Measurements from ENCODE around the gene NPHP4. TPM values are rescaled to one million over a fixed set of nuclear protein-coding genes. Genes with fewer than 3 reads are reported as not detected.

Gene NPHP4
- total RNA-seq, 1 donor from 2014 or later = 4.0 TPM

GRCh38 chr1:5881526-5882222 is 110.6 kb downstream of the NPHP4 start:
- no peak for DNase-seq (ENCODE audit: low read depth, low spot score)

- no peak for DNase-seq (ENCODE audit: low read depth, low spot score)
Measured at GRCh38 chr1:5880630-5881405, 111.4 kb downstream of the NPHP4 start.

GRCh38 chr1:5879421-5879820 is 112.8 kb downstream of the NPHP4 start:
- no peak for DNase-seq (ENCODE audit: low read depth, low spot score)

GRCh38 chr1:5878971-5879370 is 113.3 kb downstream of the NPHP4 start:
- DNase-seq (ENCODE audit: low read depth, low spot score) = no peak

GRCh38 chr1:5877683-5878530 is 114.3 kb downstream of the NPHP4 start:
- DNase-seq (ENCODE audit: low read depth, low spot score) = no peak

GRCh38 chr1:5877001-5877400 is 115.2 kb downstream of the NPHP4 start:
- DNase-seq (ENCODE audit: low read depth, low spot score) = no peak

- DNase-seq (ENCODE audit: low read depth, low spot score) = no peak
Measured at GRCh38 chr1:5876094-5876650, 116.1 kb downstream of the NPHP4 start.

- DNase-seq (ENCODE audit: low read depth, low spot score) = no peak
Measured at GRCh38 chr1:5875345-5875910, 116.8 kb downstream of the NPHP4 start.

- no peak for DNase-seq (ENCODE audit: low read depth, low spot score)
Measured at GRCh38 chr1:5874416-5875110, 117.7 kb downstream of the NPHP4 start.

- DNase-seq (ENCODE audit: low read depth, low spot score) = no peak
Measured at GRCh38 chr1:5873556-5873955, 118.7 kb downstream of the NPHP4 start.

GRCh38 chr1:5872886-5873285 is 119.3 kb downstream of the NPHP4 start:
- no peak for DNase-seq (ENCODE audit: low read depth, low spot score)

- no peak for DNase-seq (ENCODE audit: low read depth, low spot score)
Measured at GRCh38 chr1:5868931-5869500, 123.2 kb downstream of the NPHP4 start.

- no peak for DNase-seq (ENCODE audit: low read depth, low spot score)
Measured at GRCh38 chr1:5865774-5866173, 126.5 kb downstream of the NPHP4 start.

- DNase-seq (ENCODE audit: low read depth, low spot score) = no peak
Measured at GRCh38 chr1:5865056-5865455, 127.2 kb downstream of the NPHP4 start.

GRCh38 chr1:5864256-5864655 is 128.0 kb downstream of the NPHP4 start:
- DNase-seq (ENCODE audit: low read depth, low spot score) = no peak

- DNase-seq (ENCODE audit: low read depth, low spot score) = no peak
Measured at GRCh38 chr1:5863238-5863637, 129.0 kb downstream of the NPHP4 start.

GRCh38 chr1:5861871-5862825 is 130.1 kb downstream of the NPHP4 start:
- DNase-seq (ENCODE audit: low read depth, low spot score) = no peak

GRCh38 chr1:5860277-5860676 is 131.9 kb downstream of the NPHP4 start:
- DNase-seq (ENCODE audit: low read depth, low spot score) = no peak

- DNase-seq (ENCODE audit: low read depth, low spot score) = no peak
Measured at GRCh38 chr1:5859766-5860165, 132.5 kb downstream of the NPHP4 start.
